Kidney epithelial cell (primary cell): Measurements from ENCODE around the gene ADD2. TPM values are rescaled to one million over a fixed set of nuclear protein-coding genes. Genes with fewer than 3 reads are reported as not detected.

Experiments
- DNase-seq: peaks from one replicate; pipeline ENCODE4 v3.0.0-alpha.2; 2010; ENCODE audit warnings: low read depth
- H3K27me3 ChIP-seq: 2 replicates; pipeline ENCODE4 v1.6.0; 2011; ENCODE audit warnings: low read length; ENCODE audit not compliant: control insufficient read depth, insufficient read depth
- H3K36me3 ChIP-seq: 2 replicates; pipeline ENCODE4 v1.5.1; 2011; ENCODE audit warnings: low read length; ENCODE audit not compliant: control insufficient read depth, insufficient read depth
- H3K4me3 ChIP-seq: 2 replicates; pipeline ENCODE4 v1.5.1; 2011; ENCODE audit warnings: low read depth, mild to moderate bottlenecking, control low read depth, low read length
- CTCF ChIP-seq: IDR thresholded peaks from 2 replicates; pipeline ENCODE4 v1.5.1; 2011; ENCODE audit warnings: mild to moderate bottlenecking, moderate library complexity, low read length, control low read depth, inconsistent platforms; ENCODE audit not compliant: insufficient read depth, poor library complexity, severe bottlenecking
- total RNA-seq: library from RNA; depleted of rRNA; stranded (reverse); fragments of >200 nt; gene quantifications from 2 replicates; pipeline ENCODE4 v1.2.3, GENCODE V29; 2015

Gene ADD2
- total RNA-seq, 1 donor from 2014 or later = 9.9 TPM

- no peak overlapping the region for H3K4me3 ChIP-seq
- no peaks in the 10 kb centered on the region for H3K36me3 ChIP-seq
- TF ChIP-seq CTCF = no peak
- DNase-seq = no peak
- H3K27me3 ChIP-seq = no peaks in the 10 kb centered on the region
Measured at GRCh38 chr2:70638561-70638960, 129.4 kb downstream of the ADD2 start.

GRCh38 chr2:70633508-70633907 is 134.5 kb downstream of the ADD2 start:
- no peak for TF ChIP-seq CTCF
- Histone ChIP-seq H3K4me3 (no peak overlapping the region), H3K27me3 (no peaks in the 10 kb centered on the region), H3K36me3 (no peaks in the 10 kb centered on the region)
- DNase-seq = no peak

- no peak overlapping the region for H3K4me3 ChIP-seq
- TF ChIP-seq CTCF = no peak
- DNase-seq = no peak
Measured at GRCh38 chr2:70632966-70633365, 135.0 kb downstream of the ADD2 start.

GRCh38 chr2:70632388-70632787 is 135.6 kb downstream of the ADD2 start:
- Histone ChIP-seq H3K36me3 (no peaks in the 10 kb centered on the region), H3K27me3 (no peaks in the 10 kb centered on the region), H3K4me3 (no peak overlapping the region)
- TF ChIP-seq CTCF = no peak
- DNase-seq = no peak

More at GRCh38 chr2:70632966-70633365, 135.0 kb downstream of the ADD2 start:
- H3K36me3 ChIP-seq = no peaks in the 10 kb centered on the region
- H3K27me3 ChIP-seq = no peaks in the 10 kb centered on the region

- H3K27me3 ChIP-seq = no peaks in the 10 kb centered on the region
- DNase-seq = no peak
- H3K4me3 ChIP-seq = no peak overlapping the region
- H3K36me3 ChIP-seq = no peaks in the 10 kb centered on the region
- no peak for TF ChIP-seq CTCF
Measured at GRCh38 chr2:70630761-70631160, 137.2 kb downstream of the ADD2 start.

- TF ChIP-seq CTCF = no peak
- no peak for DNase-seq
- no peaks in the 10 kb centered on the region for H3K27me3 ChIP-seq
- no peak overlapping the region for H3K4me3 ChIP-seq
- H3K36me3 ChIP-seq = no peaks in the 10 kb centered on the region
Measured at GRCh38 chr2:70627211-70627898, 140.6 kb downstream of the ADD2 start.
